H1 (cell line): ENCODE data around the gene UBE2E1. TPM values are rescaled to one million over a fixed set of nuclear protein-coding genes. Genes with fewer than 3 reads are reported as not detected.

Experiments used
- CTCF ChIA-PET: fragments of 300-600 bp; sonication (Branson Sonifier 250); formaldehyde crosslinking; loops from one replicate; lab custom pipeline; 2021; ENCODE audit not compliant: partially characterized antibody; lab: Charles Lee
- POLR2A ChIA-PET: fragments of 300-600 bp; sonication (Branson Sonifier 250); formaldehyde crosslinking; loops from one replicate; lab custom pipeline; 2021; ENCODE audit warnings: inconsistent platforms; ENCODE audit not compliant: partially characterized antibody; lab: Charles Lee
- DNase-seq, 2 experiments: peaks; one replicate each; pipeline versions ENCODE4 v3.0.0 to v3.0.0-alpha.2; 2010 to 2022; ENCODE audit warnings: low spot score in 2 of 2, low read depth in 1 of 2, mixed read lengths in 1 of 2
- FAIRE-seq: peaks from 2 replicates; lab custom pipeline; 2011; peaks lifted over from hg19 to GRCh38; lab: Jason Lieb, UNC
- H2AFZ ChIP-seq: 2 replicates; pipeline ENCODE4 v1.8.1; 2012; ENCODE audit warnings: low read length, inconsistent platforms
- H2AK5ac ChIP-seq: 2 replicates; pipeline ENCODE4 v1.6.1; 2013; ENCODE audit warnings: low read depth, low read length
- H2BK120ac ChIP-seq: replicated peaks from 2 replicates; pipeline ENCODE3; 2013; ENCODE audit warnings: low read depth, low read length, inconsistent platforms
- H2BK12ac ChIP-seq: 2 replicates; pipeline ENCODE4 v1.6.1; 2013; ENCODE audit warnings: low read depth, low read length
- H2BK15ac ChIP-seq: 2 replicates; pipeline ENCODE4 v1.6.1; 2013; ENCODE audit warnings: low read length
- H2BK20ac ChIP-seq: 2 replicates; pipeline ENCODE4 v1.6.1; 2013; ENCODE audit warnings: low read length
- H2BK5ac ChIP-seq: 2 replicates; pipeline ENCODE4 v1.6.1; 2013; ENCODE audit warnings: low read depth, low read length
- H3K14ac ChIP-seq: 2 replicates; pipeline ENCODE4 v1.6.1; 2013; ENCODE audit warnings: inconsistent platforms; ENCODE audit not compliant: insufficient read length
- H3K18ac ChIP-seq: 2 replicates; pipeline ENCODE4 v1.6.1; 2013; ENCODE audit warnings: low read length; ENCODE audit errors: extremely low read depth
- H3K23ac ChIP-seq: 2 replicates; pipeline ENCODE4 v1.6.1; 2013; ENCODE audit warnings: inconsistent platforms; ENCODE audit not compliant: insufficient read length
- H3K23me2 ChIP-seq: 2 replicates; pipeline ENCODE4 v1.6.1; 2013; ENCODE audit warnings: low read depth, low read length
- H3K27ac ChIP-seq: 2 replicates; pipeline ENCODE4 v1.6.1; 2011; ENCODE audit warnings: low read depth, low read length, inconsistent platforms
- H3K27me3 ChIP-seq, 4 experiments: replicated peaks in 1 of 4; 1 replicate in 1 of 4; 2 replicates in 3 of 4; pipeline versions ENCODE4 v1.6.1 to v1.8.1; 2011 to 2013; ENCODE audit warnings: low read length in 3 of 4, mild to moderate bottlenecking in 3 of 4, inconsistent platforms in 2 of 4, mixed read lengths in 2 of 4, moderate library complexity in 1 of 4; ENCODE audit not compliant: control insufficient read depth in 3 of 4, insufficient read depth in 3 of 4; ENCODE audit errors: extremely low read depth in 1 of 4
- H3K36me3 ChIP-seq, 4 experiments: 2 replicates each; pipeline versions ENCODE4 v1.6.1 to v1.8.1; 2011 to 2013; ENCODE audit warnings: mild to moderate bottlenecking in 4 of 4, low read length in 3 of 4, moderate library complexity in 2 of 4, control low read depth in 1 of 4, inconsistent platforms in 1 of 4; ENCODE audit not compliant: insufficient read depth in 4 of 4, control insufficient read depth in 2 of 4
- H3K4ac ChIP-seq: replicated peaks from 2 replicates; pipeline ENCODE3; 2013; ENCODE audit warnings: low read length, low read depth, mixed read lengths, inconsistent platforms; ENCODE audit not compliant: insufficient read length
- H3K4me1 ChIP-seq, 4 experiments: replicated peaks in 1 of 4; 1 replicate in 1 of 4; 2 replicates in 3 of 4; pipeline versions ENCODE4 v1.6.1 to v1.8.1; 2011 to 2013; ENCODE audit warnings: low read length in 3 of 4, inconsistent platforms in 2 of 4, mixed read lengths in 1 of 4; ENCODE audit not compliant: insufficient read depth in 4 of 4, control insufficient read depth in 3 of 4
- H3K4me2 ChIP-seq, 2 experiments: 2 replicates each; pipeline versions ENCODE4 v1.6.1 to v1.8.1; 2011 to 2013; ENCODE audit warnings: low read depth in 2 of 2, low read length in 2 of 2, control low read depth in 1 of 2, inconsistent platforms in 1 of 2, mild to moderate bottlenecking in 1 of 2; ENCODE audit not compliant: insufficient read depth in 1 of 2
- H3K4me3 ChIP-seq, 4 experiments: fragments of 200-600, 300-600 bp in 1 of 4; sonication (generic), shearing (Covaris generic), sonication (Bioruptor Twin) in 1 of 4; 2 replicates each; pipeline versions ENCODE4 v1.5.1 to v1.8.1; 2011 to 2016; ENCODE audit warnings: low read length in 4 of 4, low read depth in 3 of 4, control low read depth in 2 of 4, inconsistent platforms in 2 of 4, mild to moderate bottlenecking in 2 of 4, mixed read lengths in 1 of 4, moderate library complexity in 1 of 4; ENCODE audit not compliant: insufficient read depth in 2 of 4; ENCODE audit errors: extremely low read depth in 1 of 4
- H3K56ac ChIP-seq: replicated peaks from 2 replicates; pipeline ENCODE3; 2013; ENCODE audit warnings: low read depth, mild to moderate bottlenecking, mixed read lengths, low read length, inconsistent platforms; ENCODE audit not compliant: insufficient read length
- H3K79me1 ChIP-seq: 2 replicates; pipeline ENCODE4 v1.6.1; 2013; ENCODE audit warnings: low read depth, low read length, control low read depth
- H3K79me2 ChIP-seq, 2 experiments: 2 replicates each; pipeline versions ENCODE4 v1.6.1 to v1.8.1; 2012 to 2013; ENCODE audit warnings: low read length in 2 of 2, mild to moderate bottlenecking in 2 of 2, inconsistent platforms in 1 of 2; ENCODE audit not compliant: insufficient read depth in 2 of 2, control insufficient read depth in 1 of 2
- H3K9ac ChIP-seq, 4 experiments: replicated peaks in 1 of 4; 1 replicate in 1 of 4; 2 replicates in 3 of 4; pipeline versions ENCODE4 v1.6.1 to v1.8.1; 2011 to 2013; ENCODE audit warnings: low read depth in 3 of 4, low read length in 3 of 4, control low read depth in 2 of 4, mild to moderate bottlenecking in 2 of 4, moderate library complexity in 2 of 4, inconsistent platforms in 1 of 4; ENCODE audit errors: extremely low read depth in 1 of 4
- H3K9me3 ChIP-seq, 2 experiments: 2 replicates each; pipeline versions ENCODE4 v1.6.1 to v1.8.1; 2012 to 2013; ENCODE audit warnings: mild to moderate bottlenecking in 2 of 2, moderate library complexity in 2 of 2, control low read depth in 1 of 2, inconsistent platforms in 1 of 2, low read depth in 1 of 2, low read length in 1 of 2, mixed read lengths in 1 of 2; ENCODE audit not compliant: insufficient read depth in 2 of 2
- H4K20me1 ChIP-seq, 2 experiments: replicated peaks in 1 of 2; 2 replicates each; pipeline versions ENCODE3 to v1.8.1; 2011 to 2013; ENCODE audit warnings: inconsistent platforms in 2 of 2, low read length in 2 of 2, mild to moderate bottlenecking in 1 of 2; ENCODE audit not compliant: insufficient read depth in 2 of 2, control insufficient read depth in 1 of 2
- H4K5ac ChIP-seq: 2 replicates; pipeline ENCODE4 v1.6.1; 2013; ENCODE audit warnings: low read length, low read depth, mixed read lengths, inconsistent platforms; ENCODE audit not compliant: insufficient read length
- H4K8ac ChIP-seq: 2 replicates; pipeline ENCODE4 v1.8.0; 2013; ENCODE audit warnings: mild to moderate bottlenecking, moderate library complexity, low read length, inconsistent platforms; ENCODE audit not compliant: insufficient read depth; ENCODE audit errors: extremely low read depth
- H4K91ac ChIP-seq: replicated peaks from 2 replicates; pipeline ENCODE3; 2013; ENCODE audit warnings: low read length, mixed read lengths, inconsistent platforms; ENCODE audit not compliant: insufficient read length
- EGR1 ChIP-seq: IDR thresholded peaks from 2 replicates; pipeline ENCODE4 v1.6.1; 2011; ENCODE audit warnings: low read depth, low read length, borderline replicate concordance
- SAP30 ChIP-seq: fragments of 300-600 bp; sonication (generic); IDR thresholded peaks from 2 replicates; pipeline ENCODE4 v1.7.1; 2012; ENCODE audit warnings: low read length, moderate library complexity, mild to moderate bottlenecking, inconsistent platforms; ENCODE audit not compliant: insufficient read depth, insufficient replicate concordance
- SP1 ChIP-seq: IDR thresholded peaks from 2 replicates; pipeline ENCODE4 v1.6.1; 2011; ENCODE audit warnings: low read depth, low read length
- WGBS, 2 experiments: shearing (Covaris generic) in 1 of 2; methylation state at CpG; one replicate each; pipeline versions ENCODE4 v1.1.6 to v1.1.7; 2013 to 2015; ENCODE audit warnings: low lambda C conversion rate in 2 of 2, mixed read lengths in 2 of 2, inconsistent platforms in 1 of 2, low coverage in 1 of 2, missing lambda C conversion rate in 1 of 2; ENCODE audit not compliant: insufficient replicate concordance in 2 of 2, insufficient coverage in 1 of 2, insufficient read length in 1 of 2; ENCODE audit errors: extremely low coverage in 1 of 2, missing lambda C conversion rate in 1 of 2; 5-methylcytosine and 5-hydroxymethylcytosine counted together
- polyA plus RNA-seq, 7 experiments: library from polyadenylated mRNA; depleted of rRNA in 3 of 7; stranded (reverse) in 5 of 7; unstranded in 2 of 7; fragments of >200 nt in 5 of 7; fragments of 200-250 nt in 2 of 7; gene quantifications; 1 replicate in 5 of 7; 2 replicates in 1 of 7; 4 replicates in 1 of 7; pipeline versions ENCODE4 v1.2.1 to v1.2.3, GENCODE V29; 2011 to 2013; ENCODE audit warnings: missing spikeins in 2 of 7, mixed read lengths in 2 of 7
- total RNA-seq: library from RNA; stranded (reverse); fragmentation: NEBNext Ultra II Directional; extraction: Animal tissue kit (Norgen Biotek cat#: 25700); gene quantifications from 2 replicates; pipeline ENCODE4 v1.2.1, GENCODE V29; 2021

UBE2E1 gene
- total and polyA plus RNA-seq, 2 of the 8 experiments (the other 6 are each of a cell fraction or from before 2014, with no cell fraction given): 109 to 141 TPM

- WGBS, 2 experiments: 83% methylated on average over 2 of the region's 2 CpGs; no CpG with 5 or more reads in 1 of the 2 experiments
- H4K91ac ChIP-seq: no peak overlapping the region
- H3K36me3 ChIP-seq: no peaks in the 10 kb centered on the region
- no peak overlapping the region for H3K56ac ChIP-seq
- no peak overlapping the region for H4K5ac ChIP-seq
- no peak overlapping the region for H2AK5ac ChIP-seq
- no peaks in the 10 kb centered on the region for H3K23me2 ChIP-seq
- no peak overlapping the region for H3K4ac ChIP-seq
- H2BK12ac ChIP-seq: no peak overlapping the region
- ChIA-PET POLR2A (interaction anchor here (0.7 to 1.2 kb wide), 3 partner anchors 11 to 12 kb away, joined by 3 to 6 read pairs (median 4); no protein-coding TSS in a partner anchor), CTCF (no interaction called here)
- no peak overlapping the region for H2BK5ac ChIP-seq
- H3K23ac ChIP-seq: no peak overlapping the region
- H2BK20ac ChIP-seq: no peak overlapping the region
- no peak overlapping the region for H3K4me3 ChIP-seq
- H2BK120ac ChIP-seq: no peak overlapping the region
- no peak overlapping the region for H2BK15ac ChIP-seq
- H4K8ac ChIP-seq: no peak overlapping the region
- FAIRE-seq: no peak
- H3K79me2 ChIP-seq: no peaks in the 10 kb centered on the region
- no peak overlapping the region for H3K27ac ChIP-seq
- H3K9me3 ChIP-seq: no peaks in the 10 kb centered on the region
- no peaks in the 10 kb centered on the region for H3K79me1 ChIP-seq
- no peaks in the 10 kb centered on the region for H3K27me3 ChIP-seq
- H3K4me2 ChIP-seq: no peak overlapping the region
- H3K14ac ChIP-seq: no peak overlapping the region
- no peaks in the 10 kb centered on the region for H3K4me1 ChIP-seq
- DNase-seq: peak in 1 of 2 experiments; percentile 33
- H3K18ac ChIP-seq: no peak overlapping the region
- TF ChIP-seq SAP30 (no peak), SP1 (no peak), EGR1 (no peak)
- no peak overlapping the region for H3K9ac ChIP-seq
- no peaks in the 10 kb centered on the region for H4K20me1 ChIP-seq
- no peak overlapping the region for H2AFZ ChIP-seq
These were observed 9.2 kb upstream of the UBE2E1 start for GRCh38 chr3:23796518-23796917.
